Vagina (tissue), 2 donors: ENCODE data around the gene PLBD1.

Source experiments
- CTCF ChIP-seq, 3 experiments: fragments of 450-650 bp in 2 of 3; fragments of 200-600 bp in 1 of 3; sonication (generic) in 1 of 3; IDR thresholded peaks; one replicate each; pipeline ENCODE4 v1.5.1; 2017 to 2019; ENCODE audit warnings: antibody characterized with exemption in 3 of 3, mild to moderate bottlenecking in 2 of 3, moderate library complexity in 2 of 3
- POLR2A ChIP-seq, 2 donors: fragments of 450-650 bp; IDR thresholded peaks; one replicate each; pipeline ENCODE4 v1.6.1; 2017; ENCODE audit warnings: antibody characterized with exemption in 2 of 2, mild to moderate bottlenecking in 2 of 2, moderate library complexity in 2 of 2

GRCh38 chr12:14578646-14579045 is 11.0 kb upstream of the PLBD1 start:
- no peak for TF ChIP-seq CTCF (IDR thresholded peaks at IDR 0.05)
- TF ChIP-seq POLR2A (IDR thresholded peaks at IDR 0.05), result no peak
